ENCODE results near the gene SEZ6L2. TPM values are rescaled to one million over a fixed set of nuclear protein-coding genes. Genes with fewer than 3 reads are reported as not detected.

Gene SEZ6L2
- total RNA-seq, 1 donor from 2014 or later = 16.3 TPM

DNA sequence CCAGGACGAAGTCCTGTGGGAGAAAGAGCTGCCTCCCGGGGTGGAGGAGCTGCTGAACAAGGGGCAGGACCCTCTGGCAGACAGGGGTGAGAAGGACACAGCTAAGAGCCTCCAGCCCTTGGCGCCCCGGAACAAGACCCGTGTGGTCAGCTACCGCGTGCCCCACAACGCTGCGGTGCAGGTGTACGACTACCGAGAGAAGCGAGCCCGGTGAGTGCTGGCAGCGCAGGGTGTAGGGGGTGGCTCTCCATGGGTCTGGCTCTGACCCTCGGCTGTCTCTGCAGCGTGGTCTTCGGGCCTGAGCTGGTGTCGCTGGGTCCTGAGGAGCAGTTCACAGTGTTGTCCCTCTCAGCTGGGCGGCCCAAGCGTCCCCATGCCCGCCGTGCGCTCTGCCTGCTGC is 57.7 kb downstream of the SEZ6L2 start:
- Mint-ChIP-seq H3K36me3 (ENCODE audit: low read depth) (peaks cover 36% of the 10 kb centered on the region), H3K4me1 (ENCODE audit: low read depth) (no peaks in the 10 kb centered on the region), H3K27me3 (ENCODE audit: low read depth) (no peaks in the 10 kb centered on the region), H3K9me3 (ENCODE audit: low read depth) (no peaks in the 10 kb centered on the region), H3K27ac (ENCODE audit: unreplicated experiment) (no peak overlapping the region), H3K4me3 (ENCODE audit: unreplicated experiment) (no peak overlapping the region)
- TF ChIP-seq, protein P1, sequence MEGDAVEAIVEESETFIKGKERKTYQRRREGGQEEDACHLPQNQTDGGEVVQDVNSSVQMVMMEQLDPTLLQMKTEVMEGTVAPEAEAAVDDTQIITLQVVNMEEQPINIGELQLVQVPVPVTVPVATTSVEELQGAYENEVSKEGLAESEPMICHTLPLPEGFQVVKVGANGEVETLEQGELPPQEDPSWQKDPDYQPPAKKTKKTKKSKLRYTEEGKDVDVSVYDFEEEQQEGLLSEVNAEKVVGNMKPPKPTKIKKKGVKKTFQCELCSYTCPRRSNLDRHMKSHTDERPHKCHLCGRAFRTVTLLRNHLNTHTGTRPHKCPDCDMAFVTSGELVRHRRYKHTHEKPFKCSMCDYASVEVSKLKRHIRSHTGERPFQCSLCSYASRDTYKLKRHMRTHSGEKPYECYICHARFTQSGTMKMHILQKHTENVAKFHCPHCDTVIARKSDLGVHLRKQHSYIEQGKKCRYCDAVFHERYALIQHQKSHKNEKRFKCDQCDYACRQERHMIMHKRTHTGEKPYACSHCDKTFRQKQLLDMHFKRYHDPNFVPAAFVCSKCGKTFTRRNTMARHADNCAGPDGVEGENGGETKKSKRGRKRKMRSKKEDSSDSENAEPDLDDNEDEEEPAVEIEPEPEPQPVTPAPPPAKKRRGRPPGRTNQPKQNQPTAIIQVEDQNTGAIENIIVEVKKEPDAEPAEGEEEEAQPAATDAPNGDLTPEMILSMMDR (IDR thresholded peaks at IDR 0.05) = no peak
- no peak for DNase-seq (ENCODE audit: low spot score)

DNA sequence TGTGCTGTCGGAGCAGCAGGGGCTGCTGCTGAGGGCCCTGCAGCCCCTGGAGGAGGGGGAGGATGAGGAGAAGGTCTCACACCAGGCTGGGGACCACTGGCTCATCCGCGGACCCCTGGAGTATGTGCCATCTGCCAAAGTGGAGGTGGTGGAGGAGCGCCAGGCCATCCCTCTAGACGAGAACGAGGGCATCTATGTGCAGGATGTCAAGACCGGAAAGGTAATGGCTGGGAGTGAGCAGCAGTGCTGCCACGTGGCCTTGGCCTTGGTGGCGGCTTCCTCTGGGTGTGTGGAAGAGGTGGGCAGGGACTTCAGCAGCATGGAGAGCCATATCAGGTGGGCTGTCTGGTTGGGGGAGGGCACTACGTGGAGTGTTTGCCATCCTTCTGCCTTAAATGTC is 59.1 kb downstream of the SEZ6L2 start:
- Mint-ChIP-seq H3K36me3 (ENCODE audit: low read depth) (peaks cover 36% of the 10 kb centered on the region), H3K4me1 (ENCODE audit: low read depth) (no peaks in the 10 kb centered on the region), H3K27me3 (ENCODE audit: low read depth) (no peaks in the 10 kb centered on the region), H3K4me3 (ENCODE audit: unreplicated experiment) (no peak overlapping the region), H3K27ac (ENCODE audit: unreplicated experiment) (no peak overlapping the region), H3K9me3 (ENCODE audit: low read depth) (no peaks in the 10 kb centered on the region)
- DNase-seq (ENCODE audit: low spot score) = no peak
- TF ChIP-seq, protein P1 (IDR thresholded peaks at IDR 0.05) = no peak

DNA sequence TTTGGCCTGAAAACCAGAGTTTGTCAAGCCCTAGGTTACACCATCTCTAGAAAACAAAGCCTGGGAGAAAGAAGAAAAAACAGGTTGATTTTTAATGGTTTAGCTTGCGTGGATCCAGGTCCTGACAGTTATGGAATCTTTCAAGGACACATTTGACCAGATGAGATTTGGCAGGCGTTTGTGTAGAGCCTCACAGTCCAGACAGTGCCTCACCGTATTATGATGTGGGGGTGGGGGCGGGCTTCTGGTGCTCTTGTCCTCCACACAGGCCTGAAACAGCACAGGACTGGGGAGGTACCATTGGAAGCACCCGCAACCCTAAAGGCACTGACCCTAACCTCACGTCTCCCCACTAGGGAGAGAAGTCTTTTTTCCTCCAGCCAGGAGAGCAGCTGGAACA is 59.5 kb downstream of the SEZ6L2 start:
- H3K4me3 Mint-ChIP-seq (ENCODE audit: unreplicated experiment) = no peak overlapping the region
- peaks cover 33% of the 10 kb centered on the region for H3K36me3 Mint-ChIP-seq (ENCODE audit: low read depth)
- H3K4me1 Mint-ChIP-seq (ENCODE audit: low read depth) = no peaks in the 10 kb centered on the region
- no peaks in the 10 kb centered on the region for H3K27me3 Mint-ChIP-seq (ENCODE audit: low read depth)
- H3K27ac Mint-ChIP-seq (ENCODE audit: unreplicated experiment) = no peak overlapping the region
- H3K9me3 Mint-ChIP-seq (ENCODE audit: low read depth) = no peaks in the 10 kb centered on the region
- TF ChIP-seq, protein P1 (IDR thresholded peaks at IDR 0.05) = no peak
- DNase-seq (ENCODE audit: low spot score) = no peak

DNA sequence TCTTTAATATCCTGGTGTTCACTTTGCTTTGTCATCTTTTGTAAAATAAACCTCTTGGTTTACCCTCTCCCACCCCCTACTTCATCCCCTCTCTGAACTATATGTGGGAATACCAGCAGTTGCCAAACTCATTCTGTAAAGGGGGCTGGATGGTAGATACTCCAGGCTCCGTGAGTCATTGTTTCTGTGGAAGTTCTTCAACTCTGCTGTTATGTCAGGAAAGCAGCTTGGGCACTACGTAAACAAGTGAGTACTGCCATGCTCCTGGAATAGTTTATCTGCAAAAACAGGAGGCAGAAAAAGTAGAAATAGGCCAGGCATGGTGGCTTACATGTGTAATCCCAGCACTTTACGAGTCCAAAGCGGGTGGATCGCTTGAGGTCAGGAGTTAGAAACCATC is 61.5 kb downstream of the SEZ6L2 start:
- Mint-ChIP-seq H3K9me3 (ENCODE audit: low read depth) (no peaks in the 10 kb centered on the region), H3K27ac (ENCODE audit: unreplicated experiment) (no peak overlapping the region), H3K4me3 (ENCODE audit: unreplicated experiment) (no peak overlapping the region), H3K36me3 (ENCODE audit: low read depth) (peaks cover 36% of the 10 kb centered on the region), H3K27me3 (ENCODE audit: low read depth) (no peaks in the 10 kb centered on the region), H3K4me1 (ENCODE audit: low read depth) (no peaks in the 10 kb centered on the region)
- TF ChIP-seq, protein P1 (IDR thresholded peaks at IDR 0.05) = no peak
- DNase-seq (ENCODE audit: low spot score) = no peak

DNA sequence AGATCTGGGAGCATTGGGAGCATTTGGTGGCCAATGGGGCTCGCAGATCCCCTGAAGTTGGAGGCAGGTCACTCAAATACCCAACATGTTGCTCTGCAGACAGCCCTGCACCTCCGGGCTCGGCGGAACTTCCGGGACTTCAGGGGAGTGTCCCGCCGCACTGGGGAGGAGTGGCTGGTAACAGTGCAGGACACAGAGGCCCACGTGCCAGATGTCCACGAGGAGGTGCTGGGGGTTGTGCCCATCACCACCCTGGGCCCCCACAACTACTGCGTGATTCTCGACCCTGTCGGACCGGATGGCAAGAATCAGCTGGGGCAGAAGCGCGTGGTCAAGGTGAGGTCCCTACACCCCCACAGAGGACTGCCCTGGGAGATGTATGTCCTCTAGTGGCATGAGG is 62.7 kb downstream of the SEZ6L2 start:
- peaks cover 41% of the 10 kb centered on the region for H3K36me3 Mint-ChIP-seq (ENCODE audit: low read depth)
- no peaks in the 10 kb centered on the region for H3K27me3 Mint-ChIP-seq (ENCODE audit: low read depth)
- no peak for DNase-seq (ENCODE audit: low spot score)
- H3K4me1 Mint-ChIP-seq (ENCODE audit: low read depth) = no peaks in the 10 kb centered on the region
- TF ChIP-seq, protein P1 (IDR thresholded peaks at IDR 0.05) = no peak
- H3K27ac Mint-ChIP-seq (ENCODE audit: unreplicated experiment) = no peak overlapping the region
- no peaks in the 10 kb centered on the region for H3K9me3 Mint-ChIP-seq (ENCODE audit: low read depth)
- H3K4me3 Mint-ChIP-seq (ENCODE audit: unreplicated experiment) = no peak overlapping the region

Measured in chondrocyte (in vitro differentiated cells).